ENCODE data around the gene SPNS3.

GRCh38 chr17:4476017-4476416 is 42.3 kb downstream of the SPNS3 start:
- TF ChIP-seq CTCF (IDR thresholded peaks at IDR 0.05; ENCODE audit: low read length) (no peak), EZH2 (IDR thresholded peaks at IDR 0.05; ENCODE audit: borderline replicate concordance, low read length) (no peak)

Measured in OCI-LY1 (cell line).